ENCODE data around the gene ZSWIM6.

The ZSWIM6 gene

DNA sequence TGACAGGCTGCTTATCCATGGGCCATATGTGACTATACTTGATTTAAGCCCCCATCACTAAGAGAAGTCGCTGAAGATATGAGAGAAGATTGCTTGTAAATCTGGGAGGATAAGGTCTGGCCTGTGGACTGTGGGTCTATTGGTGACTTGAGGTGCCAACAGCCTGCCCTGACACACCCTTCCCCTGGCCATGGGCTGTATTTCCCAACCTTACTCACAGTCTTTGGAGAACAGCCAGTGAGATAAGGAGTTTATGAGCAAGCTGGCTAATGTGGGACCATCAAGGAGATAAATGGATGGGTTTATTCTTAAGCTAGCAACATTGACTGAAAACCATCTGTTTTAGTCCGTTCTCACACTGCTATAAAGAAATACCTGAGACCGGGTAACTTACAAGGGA, 231.3 kb downstream of the ZSWIM6 start:
- DNase-seq: no peak

DNA sequence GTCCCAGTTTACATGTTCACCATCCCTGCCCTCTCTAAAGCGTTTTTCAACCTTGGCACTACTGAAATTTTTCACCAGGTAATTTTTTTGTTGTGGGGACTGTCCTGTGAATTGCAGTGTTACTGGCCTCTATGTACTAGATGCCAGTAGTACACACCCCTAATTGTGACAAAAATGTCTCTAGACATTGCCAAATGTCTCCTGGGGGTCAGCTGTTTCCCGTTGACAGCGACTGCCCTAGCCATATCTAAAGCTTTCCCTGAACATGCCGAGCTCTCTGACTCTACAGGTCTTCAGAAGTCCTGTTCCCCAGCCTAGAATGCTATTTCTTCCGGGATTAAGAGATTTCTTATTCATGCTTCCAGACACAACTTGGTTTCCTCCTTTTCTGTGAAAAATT, 235.3 kb downstream of the ZSWIM6 start:
- DNase-seq: no peak

DNA sequence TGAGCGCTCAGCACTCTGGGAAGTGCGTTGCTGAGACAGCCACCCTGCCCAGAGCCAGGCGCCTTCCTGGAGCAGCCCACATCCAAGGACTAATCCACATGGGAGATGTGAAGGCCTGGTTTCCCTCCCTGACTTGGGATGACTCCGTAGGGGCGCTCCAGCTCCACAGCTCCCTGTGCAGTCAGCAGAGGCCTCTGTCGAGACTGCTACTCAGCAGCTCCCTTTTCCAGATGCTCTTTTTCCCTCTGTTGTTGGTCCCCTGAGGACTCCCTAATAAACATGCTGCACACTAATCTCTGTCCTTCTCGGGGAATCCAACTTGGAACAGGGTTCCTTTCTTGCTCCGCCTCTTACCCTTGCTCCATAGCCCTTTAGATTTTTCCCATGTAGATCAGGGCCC, 237.3 kb downstream of the ZSWIM6 start:
- no peak for DNase-seq

DNA sequence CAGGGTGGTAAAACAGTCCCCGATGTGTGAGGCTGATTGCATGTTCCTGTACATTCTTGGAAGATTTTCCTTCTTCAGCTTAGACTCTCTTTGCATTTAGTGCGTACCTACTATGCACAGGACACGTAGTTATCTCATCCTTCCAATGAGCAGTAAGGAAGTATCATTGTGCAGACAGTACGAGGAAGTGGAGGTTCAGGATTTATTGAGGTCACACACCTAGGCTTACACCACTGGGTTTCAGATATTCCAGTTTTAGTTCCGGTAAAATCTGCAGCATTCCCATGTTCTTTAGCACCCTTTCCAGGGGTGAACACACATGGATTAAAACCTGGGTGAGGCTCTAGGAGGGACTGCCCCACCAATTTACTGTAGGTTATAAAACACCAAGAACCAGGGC, 238.7 kb downstream of the ZSWIM6 start:
- DNase-seq: no peak

DNA sequence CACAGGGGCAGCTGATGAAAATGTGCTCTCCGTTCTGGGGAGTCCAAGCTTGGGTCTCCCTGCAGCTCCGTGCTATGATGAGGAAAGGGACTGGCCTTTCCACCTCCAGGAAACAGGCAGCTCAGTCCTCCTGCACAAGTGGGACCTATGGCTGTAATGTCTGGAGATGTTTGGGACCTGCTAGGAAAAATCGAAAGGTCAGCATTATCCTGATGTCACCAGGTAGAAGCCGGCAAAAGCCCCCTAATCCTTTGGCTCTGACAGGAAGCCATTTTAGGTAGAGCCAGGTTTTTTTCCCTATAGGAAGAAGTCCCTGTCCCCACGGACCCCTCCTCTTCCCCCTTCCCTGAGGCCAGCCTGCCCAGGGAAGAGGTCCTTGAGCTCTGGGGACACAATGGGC, 240.9 kb downstream of the ZSWIM6 start:
- no peak for DNase-seq

DNA sequence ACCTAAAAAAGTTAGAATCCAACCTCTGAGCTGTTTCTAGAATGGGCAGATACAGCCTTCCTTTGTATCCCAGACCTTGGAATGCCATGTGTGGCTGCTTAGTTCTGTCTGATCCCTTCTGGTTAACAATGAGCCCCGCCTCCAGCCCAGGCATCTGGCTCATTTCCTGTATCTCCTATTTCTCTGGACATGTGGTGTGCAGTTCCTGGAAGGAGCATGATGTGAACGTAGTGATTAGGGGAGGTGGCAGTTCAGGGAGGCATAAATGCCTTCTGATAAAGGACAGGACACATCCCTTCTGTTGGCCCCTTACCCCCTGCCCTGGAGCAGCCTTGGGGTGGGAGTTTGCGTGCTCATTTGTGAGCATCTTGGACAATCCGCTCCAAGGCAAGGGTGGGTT, 243.0 kb downstream of the ZSWIM6 start:
- DNase-seq: peak in 1 of 2 experiments; percentile 59

DNA sequence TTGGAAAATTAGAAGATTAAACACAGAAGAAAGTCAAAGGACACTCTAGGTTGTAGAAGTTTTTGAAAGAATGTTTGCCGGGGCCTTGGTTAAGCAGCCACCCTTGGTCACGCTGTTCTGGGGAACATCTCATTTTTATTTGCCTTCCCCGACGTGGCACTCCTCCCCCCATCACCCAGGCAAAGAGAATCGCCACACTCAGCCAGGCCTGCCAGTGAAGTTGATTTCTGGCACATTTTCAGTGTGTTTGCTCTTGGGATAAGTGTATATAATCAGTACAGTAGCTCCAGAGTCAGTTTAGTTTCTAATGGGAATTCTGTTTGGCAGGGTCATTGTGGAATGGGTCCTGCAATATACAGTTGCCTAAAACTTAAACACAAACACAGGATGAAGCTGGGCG, 243.5 kb downstream of the ZSWIM6 start:
- DNase-seq: no peak

DNA sequence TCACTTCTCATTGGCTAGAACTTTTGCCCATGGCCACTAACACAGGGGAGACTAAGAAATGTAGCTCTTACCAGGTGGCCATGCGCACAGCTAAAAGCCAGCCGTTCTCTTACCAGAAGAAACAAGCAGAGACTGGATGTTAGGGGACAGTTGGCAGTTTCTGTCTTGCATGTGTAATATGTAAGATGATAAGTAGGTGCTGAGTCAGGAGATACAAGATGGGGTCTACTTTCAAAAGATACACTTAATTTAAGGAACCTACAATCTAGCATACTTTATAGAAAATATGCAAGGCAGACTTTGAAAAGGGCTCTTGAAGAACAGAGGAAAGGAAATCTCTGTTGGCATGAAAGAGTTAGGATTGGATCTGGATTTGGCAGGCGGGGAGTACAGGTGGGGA, 244.5 kb downstream of the ZSWIM6 start:
- no peak for DNase-seq

DNA sequence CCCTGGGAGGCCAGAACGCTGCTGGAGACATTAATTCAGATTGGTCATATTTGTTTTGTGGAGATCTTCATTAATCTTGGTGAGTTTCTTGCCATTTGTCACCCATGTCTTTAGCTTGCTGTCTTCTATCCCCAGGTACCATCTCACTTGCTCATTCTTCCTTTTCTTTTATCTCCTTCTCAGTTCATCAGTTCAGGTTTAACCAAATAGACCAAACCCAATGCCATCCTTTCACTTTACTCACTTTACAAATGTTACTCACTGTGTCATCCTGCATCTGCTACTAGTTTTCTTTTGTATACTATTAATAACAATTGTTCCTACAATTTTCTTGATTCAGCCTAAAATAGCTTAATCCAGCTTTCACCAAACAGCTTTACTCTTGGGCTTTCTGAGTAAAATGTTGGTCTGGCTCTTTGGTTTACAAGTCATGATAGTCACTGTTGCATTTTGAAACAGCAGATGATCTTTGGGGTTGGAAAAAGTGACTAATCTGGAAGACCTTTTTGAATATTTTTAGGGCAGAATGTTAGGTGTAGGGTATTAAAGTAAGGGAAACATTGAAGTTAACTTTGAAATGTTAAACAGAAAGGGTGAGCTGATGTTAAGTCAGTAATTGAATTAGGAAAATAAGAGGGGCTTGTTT, 246.9 kb downstream of the ZSWIM6 start:
- DNase-seq: no peak

DNA sequence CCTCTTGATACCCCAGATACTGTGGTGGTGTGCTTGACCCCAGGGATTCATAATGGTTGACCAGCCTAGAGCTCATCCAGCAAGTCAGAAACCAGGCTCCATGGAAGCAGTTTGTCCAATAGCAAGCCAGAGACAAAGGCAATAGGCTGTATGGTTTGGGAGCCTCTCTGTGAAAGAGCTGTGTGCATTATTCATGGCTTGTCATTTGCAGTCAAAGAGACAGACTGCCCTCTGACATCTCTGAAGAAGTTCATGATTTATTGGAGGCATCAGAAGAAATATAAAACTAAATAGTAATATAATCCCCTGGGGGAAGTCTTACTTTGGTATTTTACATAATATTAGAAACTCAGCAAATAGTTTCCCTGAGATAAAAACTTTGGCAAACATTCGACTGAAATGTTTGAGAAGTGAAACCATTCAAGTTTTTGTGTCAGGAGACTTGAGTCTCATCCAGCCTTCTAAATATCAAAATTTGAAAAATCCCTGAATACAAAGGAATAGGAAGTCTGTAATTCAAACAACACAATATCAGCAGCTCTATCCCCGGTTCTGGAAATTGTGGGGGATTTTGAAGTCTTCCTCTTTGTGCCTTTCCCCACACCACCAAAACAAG, 250.3 kb downstream of the ZSWIM6 start:
- no peak for DNase-seq

DNA sequence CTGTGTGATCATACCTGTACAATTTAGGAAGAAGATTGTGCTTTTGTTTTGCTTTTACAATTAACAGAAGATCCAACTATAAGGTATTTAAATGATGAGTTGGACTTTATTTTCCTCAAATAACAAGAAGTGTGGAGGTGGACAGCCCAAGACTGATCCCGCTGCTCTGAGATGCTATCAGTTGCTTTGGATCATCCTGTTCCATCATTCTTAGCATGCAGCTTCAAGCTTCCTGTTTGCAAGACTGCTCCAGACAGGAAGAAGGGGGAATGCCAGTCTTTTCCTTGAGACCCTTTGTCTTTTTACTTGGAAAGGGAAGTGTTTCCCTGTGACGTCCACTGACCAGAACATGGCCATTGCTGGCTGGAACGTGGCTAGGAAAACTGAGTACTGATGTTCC, 250.8 kb downstream of the ZSWIM6 start:
- DNase-seq: no peak

DNA sequence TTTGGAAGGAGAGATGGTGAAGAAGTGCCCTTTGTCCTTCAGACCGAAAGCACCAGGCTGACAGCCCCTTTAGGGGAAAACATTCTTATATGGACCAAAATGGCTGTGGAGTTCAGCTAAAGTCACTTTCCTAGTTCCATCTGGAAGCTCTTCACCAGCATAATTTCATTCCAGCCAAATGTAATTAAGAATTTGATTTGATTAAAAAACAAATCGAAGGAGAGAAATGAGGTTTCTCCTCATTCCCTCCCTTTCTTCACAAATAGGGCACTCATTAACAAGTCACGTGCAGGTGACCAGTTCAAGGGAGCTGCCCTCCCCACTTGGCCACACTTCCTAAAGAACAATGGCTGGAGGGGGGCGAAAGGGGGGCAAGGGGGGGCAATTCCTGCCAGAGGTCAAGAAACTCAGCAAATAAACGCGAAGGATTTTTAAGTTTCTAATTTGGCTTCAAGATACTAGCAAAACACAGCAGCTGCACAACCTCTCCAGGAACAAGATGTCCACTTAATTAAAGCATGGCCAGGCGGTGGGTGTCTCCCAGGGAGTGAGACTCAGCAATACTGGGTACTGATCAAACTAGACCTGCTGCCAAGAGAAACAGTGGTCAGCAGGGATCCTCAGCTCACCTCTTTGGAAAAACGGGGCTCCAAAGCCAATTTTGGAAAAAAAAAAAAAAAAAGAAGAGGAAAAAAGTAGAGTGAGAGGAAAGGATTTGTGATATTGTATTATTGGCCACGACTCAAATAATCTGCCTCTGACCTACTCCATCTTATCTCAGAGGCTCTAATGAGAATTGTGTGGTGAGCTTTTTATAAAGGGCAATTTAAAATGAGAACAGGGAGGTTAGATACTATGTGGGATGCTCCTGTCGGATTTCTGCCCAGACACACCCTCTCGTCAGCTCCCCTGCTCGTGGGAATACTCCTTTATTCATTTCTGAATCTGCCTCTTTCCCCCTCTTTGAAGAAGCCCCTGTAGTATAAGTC, 254.3 kb downstream of the ZSWIM6 start:
- no peak for DNase-seq

DNA sequence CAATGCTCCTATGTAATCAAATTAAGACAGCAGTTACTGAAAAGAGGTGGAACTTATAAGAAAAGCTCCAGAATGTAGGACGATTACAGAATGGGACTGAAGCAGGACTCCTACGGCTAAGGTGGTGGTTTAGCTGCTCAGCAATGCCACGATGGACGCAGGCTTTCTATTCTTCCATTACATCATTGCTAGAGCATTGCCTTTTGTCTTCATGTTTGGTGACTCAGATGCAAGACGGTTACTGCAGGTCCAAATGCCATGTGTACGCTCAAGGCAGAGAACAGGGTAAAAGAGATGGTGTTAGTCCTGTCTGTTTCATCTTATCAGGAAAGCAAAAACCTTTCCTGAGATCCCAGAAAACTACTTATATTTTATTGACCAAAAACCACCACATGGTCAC, 255.1 kb downstream of the ZSWIM6 start:
- DNase-seq: no peak

DNA sequence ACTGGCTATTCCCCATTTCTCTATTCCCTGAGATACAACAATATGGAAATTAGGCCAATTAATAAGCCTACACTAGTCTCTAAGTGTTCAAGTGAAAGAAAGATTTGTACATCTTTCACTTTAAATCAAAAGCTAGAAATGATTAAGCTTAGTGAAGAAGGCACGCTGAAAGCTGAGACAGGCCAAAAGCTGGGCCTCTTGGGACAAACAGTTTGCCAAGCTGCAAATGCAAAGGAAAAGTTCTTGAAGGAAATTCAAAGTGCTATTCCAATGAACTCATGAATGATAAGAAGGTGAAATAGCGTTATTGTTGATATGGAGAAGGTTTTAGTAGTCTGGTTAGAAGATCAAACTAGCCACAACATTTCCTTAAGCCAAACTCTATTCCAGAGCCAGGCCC, 256.2 kb downstream of the ZSWIM6 start:
- no peak for DNase-seq

DNA sequence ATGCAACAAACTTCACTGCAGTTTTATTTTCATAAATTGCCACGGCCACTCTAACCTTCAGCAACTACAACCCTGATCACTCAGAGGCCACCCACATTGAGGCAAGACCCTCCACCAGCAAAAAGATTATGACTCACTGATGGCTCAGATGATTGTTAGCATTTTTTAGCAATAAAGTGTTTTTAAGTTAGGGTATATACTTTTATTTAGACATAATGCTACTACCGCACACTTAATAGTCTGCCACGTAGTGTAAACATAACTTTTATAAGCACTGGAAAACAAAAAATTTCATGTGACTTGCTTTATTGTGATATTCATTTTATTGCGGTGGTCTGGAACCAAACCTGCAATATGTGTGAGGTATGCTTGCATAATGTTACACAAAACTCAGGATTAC, 257.9 kb downstream of the ZSWIM6 start:
- no peak for DNase-seq

DNA sequence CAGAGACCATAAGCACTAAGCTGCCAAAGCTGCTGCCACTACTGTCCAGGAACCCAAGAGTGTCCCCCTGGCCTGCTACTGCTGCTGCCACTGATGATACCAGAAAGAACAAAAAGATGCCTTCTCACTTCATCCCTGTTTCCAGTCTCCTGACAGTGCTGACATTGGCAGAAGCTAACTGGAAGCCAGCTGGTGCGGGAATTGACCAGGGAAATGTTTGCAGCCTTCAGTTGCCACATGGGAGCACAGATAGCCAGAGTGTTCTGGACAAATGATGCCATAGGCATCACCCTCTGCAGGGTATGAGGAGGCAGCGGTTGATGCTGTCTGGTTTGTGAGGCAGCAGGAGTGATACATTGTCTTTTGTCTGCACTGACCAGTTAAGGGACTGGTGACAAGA, 258.4 kb downstream of the ZSWIM6 start:
- DNase-seq: no peak

DNA sequence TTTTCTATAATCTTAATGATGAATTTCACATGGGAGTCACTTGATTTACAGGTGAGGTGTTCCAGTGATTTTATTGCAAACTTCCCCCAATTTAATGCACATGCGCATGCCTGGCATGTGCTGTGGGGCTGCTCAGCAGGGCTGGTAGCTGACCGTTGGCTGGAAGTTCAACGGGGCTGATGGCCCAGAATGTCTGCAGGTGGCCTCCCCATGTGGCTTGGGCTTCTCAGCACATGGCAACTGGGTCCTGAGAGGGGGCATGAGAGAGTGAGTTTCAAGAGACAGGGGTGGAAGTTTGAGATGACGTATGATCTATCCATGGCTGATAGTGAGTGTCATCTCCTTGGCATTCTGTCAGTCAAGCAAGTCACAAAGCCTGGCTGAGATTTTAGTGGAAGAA, 259.8 kb downstream of the ZSWIM6 start:
- DNase-seq: no peak

DNA sequence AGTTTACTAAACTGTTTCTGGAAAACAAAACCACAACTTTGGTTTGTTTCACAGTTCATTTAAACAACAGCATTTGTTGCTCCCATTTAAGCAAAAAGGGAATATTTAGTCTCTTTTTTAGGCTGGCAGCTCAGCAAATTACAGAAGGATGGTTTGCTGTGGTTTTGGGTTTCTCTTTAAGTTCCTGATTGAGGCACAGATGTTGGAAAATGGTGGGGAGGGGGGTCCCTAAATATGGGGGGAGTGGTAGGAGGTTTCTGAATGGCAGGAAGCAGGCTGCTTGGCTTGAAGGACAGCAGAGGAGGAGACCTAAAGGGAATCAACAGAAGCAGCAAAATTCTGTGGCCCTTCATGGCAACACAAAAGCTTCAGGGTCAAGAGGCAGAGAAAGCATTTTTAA, 263.4 kb downstream of the ZSWIM6 start:
- DNase-seq: no peak

All from SW 1271 (cell line).